ENCODE results near the gene PCBP4. TPM values are rescaled to one million over a fixed set of nuclear protein-coding genes. Genes with fewer than 3 reads are reported as not detected.

PCBP4 gene
- 10 to 100 TPM; 11.7 to 18.7 TPM for polyA plus RNA-seq

DNA sequence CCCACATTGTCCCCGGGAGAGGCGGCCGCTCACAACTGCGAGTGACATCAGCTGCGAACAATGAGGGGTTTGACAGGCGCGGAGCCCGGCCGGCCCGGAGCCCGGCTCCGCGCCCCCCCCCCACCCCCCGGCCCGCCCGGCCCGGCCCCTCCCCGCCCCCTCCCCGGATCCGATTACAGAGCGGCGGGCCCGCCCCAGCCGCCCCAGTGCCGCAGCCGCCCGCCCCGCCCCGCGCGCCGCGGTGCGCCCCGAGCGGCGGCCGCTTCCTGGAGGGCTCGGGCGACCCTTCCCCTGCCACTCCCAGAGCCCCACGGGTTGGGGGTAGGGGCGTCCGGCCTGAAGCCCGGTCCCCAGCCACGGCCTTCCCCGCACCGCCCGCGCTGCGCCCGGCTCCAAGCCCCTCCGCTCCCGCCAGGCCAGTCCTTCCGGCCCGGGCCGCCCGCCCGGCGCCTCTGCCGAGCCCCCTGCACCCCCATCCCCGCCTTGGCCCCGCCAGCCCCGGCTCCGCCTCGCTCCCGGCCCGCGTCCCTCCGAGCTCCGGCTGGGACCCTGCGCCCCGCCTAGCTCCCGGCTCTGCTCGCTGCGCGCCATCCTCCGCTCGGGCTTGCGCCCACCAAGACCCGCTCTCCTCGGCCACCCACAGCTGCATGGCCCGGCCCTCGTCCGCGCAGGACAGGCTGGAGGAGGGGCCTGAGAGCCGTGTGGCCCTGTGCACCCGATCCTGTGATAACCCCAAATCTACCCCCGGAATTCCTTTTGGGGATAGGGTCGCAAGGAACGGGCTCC lies at the start of gene PCBP4:
TSS of gene PCBP4 (minus strand) at position 71 of the 786 bp plus-strand sequence. CDS start 6,214 bp downstream, outside the sequence.
- peak within 1 kb of the TSS; percentile 78 to 89 for H3K27ac ChIP-seq (ENCODE audit: low read depth in 2 of 2, low read length in 1 of 2)
- WGBS, 2 donors: 1% methylated on average over 47 to 89 of the region's 90 CpGs
- no peaks in the 10 kb centered on the region for H3K27me3 ChIP-seq (ENCODE audit: control insufficient read depth in 1 of 2, insufficient read depth in 2 of 2, low read length in 2 of 2)
- H3K4me3 ChIP-seq (ENCODE audit: low read depth in 1 of 2, low read length in 2 of 2): peak within 1 kb of the TSS; percentile 65 to 77
- H3K9me3 ChIP-seq (ENCODE audit: control insufficient read depth in 2 of 2, insufficient read depth in 1 of 2, low read depth in 1 of 2, low read length in 1 of 2): no peaks in the 10 kb centered on the region
- peaks cover 5 to 13% of the 10 kb centered on the region in 2 donors for H3K4me1 ChIP-seq (ENCODE audit: control insufficient read depth in 2 of 2, insufficient read depth in 2 of 2, low read length in 1 of 2)
- no peaks in the 10 kb centered on the region for H3K36me3 ChIP-seq (ENCODE audit: control insufficient read depth in 2 of 2, insufficient read depth in 2 of 2, low read length in 1 of 2)

DNA sequence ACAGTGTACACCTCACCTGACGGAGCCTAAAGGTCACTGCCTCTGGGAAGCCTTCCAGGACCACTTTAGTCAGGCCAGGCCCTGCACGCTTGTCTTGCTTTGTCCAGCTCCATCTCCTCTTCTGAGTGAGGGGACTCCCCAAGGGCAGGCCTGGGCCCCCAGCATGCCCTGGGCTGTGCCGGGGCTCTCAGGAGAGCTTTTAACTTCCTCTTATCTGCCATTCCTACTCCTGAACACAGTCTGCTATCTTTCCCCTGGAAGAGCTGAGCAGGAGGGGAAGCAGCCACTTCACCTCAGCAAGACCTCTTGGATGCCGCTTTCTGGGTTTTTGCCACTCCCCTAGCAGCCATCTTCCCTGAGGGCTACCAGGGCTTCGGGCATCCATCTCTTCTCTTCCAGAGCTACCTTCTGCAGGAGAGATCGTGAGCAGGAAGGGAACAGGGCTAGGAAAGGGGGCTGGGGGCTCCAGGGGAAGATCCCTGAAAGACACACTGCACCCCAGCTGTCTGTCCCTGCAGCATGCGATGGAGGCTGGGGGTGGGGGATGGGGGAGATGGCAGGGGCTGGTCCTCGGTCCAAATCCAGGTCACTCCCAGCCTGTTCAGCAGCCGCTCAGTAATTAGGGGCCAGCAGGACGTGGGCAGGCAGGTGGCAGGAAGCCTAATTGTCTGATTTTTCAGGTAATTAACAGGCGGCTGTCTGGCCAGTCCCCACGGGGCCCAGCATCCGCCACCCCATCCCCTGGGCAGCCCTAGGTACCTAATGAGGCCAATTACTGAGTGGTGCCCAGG lies 48.4 kb upstream of the PCBP4 start:
- H3K36me3 ChIP-seq (ENCODE audit: control insufficient read depth in 2 of 2, insufficient read depth in 2 of 2, low read length in 1 of 2): no peaks in the 10 kb centered on the region
- H3K27me3 ChIP-seq (ENCODE audit: control insufficient read depth in 1 of 2, insufficient read depth in 2 of 2, low read length in 2 of 2): no peaks in the 10 kb centered on the region
- no peak overlapping the region for H3K27ac ChIP-seq (ENCODE audit: low read depth in 2 of 2, low read length in 1 of 2)
- H3K4me1 ChIP-seq (ENCODE audit: control insufficient read depth in 2 of 2, insufficient read depth in 2 of 2, low read length in 1 of 2): peaks cover 0 to 2% of the 10 kb centered on the region in 2 donors
- WGBS, 2 donors: 83 to 85% methylated on average over 13 of the region's 13 CpGs
- no peak overlapping the region for H3K4me3 ChIP-seq (ENCODE audit: low read depth in 1 of 2, low read length in 2 of 2)
- no peaks in the 10 kb centered on the region for H3K9me3 ChIP-seq (ENCODE audit: control insufficient read depth in 2 of 2, insufficient read depth in 1 of 2, low read depth in 1 of 2, low read length in 1 of 2)

DNA sequence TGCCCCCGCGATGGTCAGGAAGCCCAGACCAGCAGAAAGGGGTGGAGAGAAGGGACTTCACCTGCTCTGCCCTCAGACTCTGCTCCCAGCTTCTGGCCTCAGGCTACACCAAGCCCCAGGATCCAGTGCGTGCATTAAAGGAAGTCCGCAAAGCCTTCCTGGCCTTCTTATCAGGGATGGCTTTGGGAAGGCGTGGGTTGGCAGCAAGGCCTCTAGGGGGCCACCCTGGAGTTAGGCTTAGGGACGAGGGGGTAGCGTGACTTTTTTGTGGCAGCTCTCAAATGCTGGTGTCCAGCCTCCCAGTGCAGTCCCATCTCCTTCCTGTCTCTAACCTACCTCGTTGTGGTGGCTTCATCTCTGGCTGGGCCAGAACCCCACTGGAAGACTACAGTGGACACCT lies 47.4 kb upstream of the PCBP4 start:
- Histone ChIP-seq H3K27me3 (ENCODE audit: control insufficient read depth in 1 of 2, insufficient read depth in 2 of 2, low read length in 2 of 2) (no peaks in the 10 kb centered on the region), H3K36me3 (ENCODE audit: control insufficient read depth in 2 of 2, insufficient read depth in 2 of 2, low read length in 1 of 2) (no peaks in the 10 kb centered on the region), H3K4me1 (ENCODE audit: control insufficient read depth in 2 of 2, insufficient read depth in 2 of 2, low read length in 1 of 2) (peaks cover 0 to 2% of the 10 kb centered on the region in 2 donors), H3K27ac (ENCODE audit: low read depth in 2 of 2, low read length in 1 of 2) (no peak overlapping the region), H3K9me3 (ENCODE audit: control insufficient read depth in 2 of 2, insufficient read depth in 1 of 2, low read depth in 1 of 2, low read length in 1 of 2) (no peaks in the 10 kb centered on the region), H3K4me3 (ENCODE audit: low read depth in 1 of 2, low read length in 2 of 2) (no peak overlapping the region)
- WGBS, 2 donors: 80 to 85% methylated on average over 8 of the region's 8 CpGs

DNA sequence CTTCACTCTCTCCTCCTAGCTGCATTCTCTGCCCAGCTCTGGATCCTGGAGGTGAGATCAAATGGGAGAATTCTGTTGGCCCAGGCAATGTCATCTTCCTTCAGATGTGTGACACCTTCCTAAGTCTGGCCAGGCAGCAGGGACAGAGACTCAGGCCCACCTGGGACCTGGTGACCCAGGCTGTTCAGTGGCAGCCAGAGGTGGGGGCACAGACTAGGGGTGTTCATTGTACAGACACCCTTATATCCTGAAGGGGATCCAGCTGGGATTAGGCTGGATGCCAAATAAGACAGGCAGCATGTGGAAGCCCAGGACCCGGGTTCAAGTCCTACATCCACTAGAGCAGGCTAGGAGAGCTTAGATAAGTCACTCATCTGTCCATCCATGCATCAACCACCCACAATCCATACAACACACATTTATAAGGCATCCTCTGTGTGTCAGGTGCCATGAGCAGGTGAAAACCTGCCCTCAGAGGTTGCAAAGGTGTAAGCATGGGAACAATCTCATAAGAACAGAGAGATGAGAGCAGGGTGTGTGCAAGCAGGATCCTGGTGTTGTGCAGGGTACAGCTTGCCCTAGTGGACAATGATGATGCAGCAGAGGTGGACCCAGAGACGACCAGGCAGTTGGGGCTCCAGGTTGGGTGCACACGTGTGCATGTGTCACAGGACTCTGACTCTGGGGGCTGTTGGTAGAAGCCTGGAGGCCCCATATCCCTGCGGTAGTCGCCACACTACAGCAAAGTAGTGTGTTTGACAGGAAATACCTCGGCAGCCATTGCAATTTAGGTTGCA lies 46.7 kb upstream of the PCBP4 start:
- H3K27ac ChIP-seq (ENCODE audit: low read depth in 2 of 2, low read length in 1 of 2): no peak overlapping the region
- no peaks in the 10 kb centered on the region for H3K9me3 ChIP-seq (ENCODE audit: control insufficient read depth in 2 of 2, insufficient read depth in 1 of 2, low read depth in 1 of 2, low read length in 1 of 2)
- H3K4me3 ChIP-seq (ENCODE audit: low read depth in 1 of 2, low read length in 2 of 2): no peak overlapping the region
- WGBS, 2 donors: 84 to 89% methylated on average over 6 of the region's 6 CpGs
- no peaks in the 10 kb centered on the region for H3K4me1 ChIP-seq (ENCODE audit: control insufficient read depth in 2 of 2, insufficient read depth in 2 of 2, low read length in 1 of 2)
- no peaks in the 10 kb centered on the region for H3K27me3 ChIP-seq (ENCODE audit: control insufficient read depth in 1 of 2, insufficient read depth in 2 of 2, low read length in 2 of 2)
- no peaks in the 10 kb centered on the region for H3K36me3 ChIP-seq (ENCODE audit: control insufficient read depth in 2 of 2, insufficient read depth in 2 of 2, low read length in 1 of 2)

DNA sequence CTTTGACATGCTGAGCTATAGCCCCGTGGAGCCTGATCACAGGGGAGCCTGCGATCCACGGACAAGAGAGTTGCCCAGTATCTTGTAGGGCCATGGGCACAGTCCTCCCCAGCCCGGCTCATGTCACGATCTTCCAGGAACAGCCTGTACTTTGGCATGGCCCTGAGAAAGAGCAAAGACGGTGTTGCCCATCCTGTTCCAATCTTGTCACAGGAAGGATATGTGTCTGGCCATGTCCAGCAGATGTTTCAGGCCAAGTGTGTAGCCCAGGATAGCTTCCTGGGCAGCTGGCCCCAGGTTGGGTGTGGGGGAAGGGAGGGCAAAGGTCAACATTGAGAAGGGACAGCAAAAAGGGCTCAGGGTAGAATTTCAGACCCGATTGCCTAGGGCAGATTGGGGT lies 45.4 kb upstream of the PCBP4 start:
- no peak overlapping the region for H3K27ac ChIP-seq (ENCODE audit: low read depth in 2 of 2, low read length in 1 of 2)
- 69 to 81% methylated on average over 7 of the region's 7 CpGs for WGBS, 2 donors

DNA sequence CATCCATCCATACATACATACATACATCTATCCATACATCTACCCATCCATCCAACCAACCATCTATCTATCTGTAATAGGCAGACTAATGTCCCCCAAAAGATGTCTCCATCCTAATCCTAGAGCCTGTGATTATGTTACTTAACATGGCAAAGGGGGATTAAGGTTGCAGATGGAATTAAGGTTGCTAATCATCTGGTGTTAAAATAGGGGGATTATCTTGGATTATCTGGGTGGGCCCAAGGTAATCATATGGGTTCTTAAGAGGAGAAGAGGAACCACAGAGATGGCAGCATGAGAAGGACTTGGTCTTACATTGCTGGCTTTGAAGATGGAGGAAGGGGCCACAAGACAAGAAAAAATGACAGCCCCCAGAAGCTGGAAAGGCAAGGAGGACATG lies 43.2 kb upstream of the PCBP4 start:
- Histone ChIP-seq H3K36me3 (ENCODE audit: control insufficient read depth in 2 of 2, insufficient read depth in 2 of 2, low read length in 1 of 2) (no peaks in the 10 kb centered on the region), H3K27me3 (ENCODE audit: control insufficient read depth in 1 of 2, insufficient read depth in 2 of 2, low read length in 2 of 2) (no peaks in the 10 kb centered on the region), H3K9me3 (ENCODE audit: control insufficient read depth in 2 of 2, insufficient read depth in 1 of 2, low read depth in 1 of 2, low read length in 1 of 2) (no peaks in the 10 kb centered on the region), H3K4me1 (ENCODE audit: control insufficient read depth in 2 of 2, insufficient read depth in 2 of 2, low read length in 1 of 2) (peaks cover 3 to 9% of the 10 kb centered on the region in 2 donors), H3K27ac (ENCODE audit: low read depth in 2 of 2, low read length in 1 of 2) (no peak overlapping the region), H3K4me3 (ENCODE audit: low read depth in 1 of 2, low read length in 2 of 2) (no peak overlapping the region)

More for the DNA sequence above, 45.4 kb upstream of the PCBP4 start:
- Histone ChIP-seq H3K4me3 (ENCODE audit: low read depth in 1 of 2, low read length in 2 of 2) (no peak overlapping the region), H3K36me3 (ENCODE audit: control insufficient read depth in 2 of 2, insufficient read depth in 2 of 2, low read length in 1 of 2) (no peaks in the 10 kb centered on the region), H3K4me1 (ENCODE audit: control insufficient read depth in 2 of 2, insufficient read depth in 2 of 2, low read length in 1 of 2) (no peaks in the 10 kb centered on the region), H3K9me3 (ENCODE audit: control insufficient read depth in 2 of 2, insufficient read depth in 1 of 2, low read depth in 1 of 2, low read length in 1 of 2) (no peaks in the 10 kb centered on the region), H3K27me3 (ENCODE audit: control insufficient read depth in 1 of 2, insufficient read depth in 2 of 2, low read length in 2 of 2) (no peaks in the 10 kb centered on the region)

DNA sequence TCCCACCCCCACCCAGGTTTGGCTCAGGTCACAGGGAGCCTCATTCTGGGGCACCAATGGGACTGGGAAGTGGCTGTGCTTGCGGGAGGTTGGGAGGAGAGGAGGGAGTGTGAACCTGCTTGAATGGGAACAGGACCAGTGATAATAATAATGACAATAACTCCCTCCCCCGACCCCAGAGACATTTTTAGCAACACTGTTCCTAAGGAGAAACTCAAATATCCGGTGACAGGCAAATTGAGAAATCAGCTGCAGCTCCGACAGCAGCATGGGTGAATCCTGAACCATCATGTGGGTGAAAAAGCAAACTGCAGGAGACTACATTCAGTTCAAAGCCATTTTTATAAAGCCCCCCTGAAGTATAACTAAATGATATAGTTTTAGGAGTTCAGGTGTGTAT lies 40.0 kb upstream of the PCBP4 start:
- H3K9me3 ChIP-seq (ENCODE audit: control insufficient read depth in 2 of 2, insufficient read depth in 1 of 2, low read depth in 1 of 2, low read length in 1 of 2): no peaks in the 10 kb centered on the region
- 61 to 81% methylated on average over 4 of the region's 4 CpGs for WGBS, 2 donors

DNA sequence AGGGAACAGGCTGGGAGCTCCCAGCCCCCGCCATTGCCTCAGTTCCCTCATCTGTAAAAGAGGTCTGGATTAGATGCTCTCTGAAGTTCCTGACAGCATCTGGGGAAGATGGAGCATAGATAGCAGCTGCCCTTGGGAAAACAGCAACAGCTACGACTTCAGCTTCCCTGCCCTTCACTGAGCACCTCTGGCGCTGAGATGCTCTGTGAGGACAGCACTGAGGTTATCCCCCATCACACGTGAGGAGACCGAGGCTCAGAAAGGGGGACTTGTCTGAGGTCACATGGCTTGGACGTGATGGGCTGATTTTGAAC lies 39.5 kb upstream of the PCBP4 start:
- Histone ChIP-seq H3K4me1 (ENCODE audit: control insufficient read depth in 2 of 2, insufficient read depth in 2 of 2, low read length in 1 of 2) (peaks cover 3 to 21% of the 10 kb centered on the region in 2 donors), H3K4me3 (ENCODE audit: low read depth in 1 of 2, low read length in 2 of 2) (no peak overlapping the region), H3K36me3 (ENCODE audit: control insufficient read depth in 2 of 2, insufficient read depth in 2 of 2, low read length in 1 of 2) (no peaks in the 10 kb centered on the region), H3K9me3 (ENCODE audit: control insufficient read depth in 2 of 2, insufficient read depth in 1 of 2, low read depth in 1 of 2, low read length in 1 of 2) (no peaks in the 10 kb centered on the region), H3K27ac (ENCODE audit: low read depth in 2 of 2, low read length in 1 of 2) (no peak overlapping the region), H3K27me3 (ENCODE audit: control insufficient read depth in 1 of 2, insufficient read depth in 2 of 2, low read length in 2 of 2) (no peaks in the 10 kb centered on the region)
- WGBS, 2 donors: 88 to 92% methylated on average over 6 of the region's 6 CpGs

More for the DNA sequence above, 40.0 kb upstream of the PCBP4 start:
- Histone ChIP-seq H3K36me3 (ENCODE audit: control insufficient read depth in 2 of 2, insufficient read depth in 2 of 2, low read length in 1 of 2) (no peaks in the 10 kb centered on the region), H3K27ac (ENCODE audit: low read depth in 2 of 2, low read length in 1 of 2) (no peak overlapping the region), H3K4me1 (ENCODE audit: control insufficient read depth in 2 of 2, insufficient read depth in 2 of 2, low read length in 1 of 2) (peaks cover 3 to 20% of the 10 kb centered on the region in 2 donors), H3K27me3 (ENCODE audit: control insufficient read depth in 1 of 2, insufficient read depth in 2 of 2, low read length in 2 of 2) (no peaks in the 10 kb centered on the region), H3K4me3 (ENCODE audit: low read depth in 1 of 2, low read length in 2 of 2) (no peak overlapping the region)

DNA sequence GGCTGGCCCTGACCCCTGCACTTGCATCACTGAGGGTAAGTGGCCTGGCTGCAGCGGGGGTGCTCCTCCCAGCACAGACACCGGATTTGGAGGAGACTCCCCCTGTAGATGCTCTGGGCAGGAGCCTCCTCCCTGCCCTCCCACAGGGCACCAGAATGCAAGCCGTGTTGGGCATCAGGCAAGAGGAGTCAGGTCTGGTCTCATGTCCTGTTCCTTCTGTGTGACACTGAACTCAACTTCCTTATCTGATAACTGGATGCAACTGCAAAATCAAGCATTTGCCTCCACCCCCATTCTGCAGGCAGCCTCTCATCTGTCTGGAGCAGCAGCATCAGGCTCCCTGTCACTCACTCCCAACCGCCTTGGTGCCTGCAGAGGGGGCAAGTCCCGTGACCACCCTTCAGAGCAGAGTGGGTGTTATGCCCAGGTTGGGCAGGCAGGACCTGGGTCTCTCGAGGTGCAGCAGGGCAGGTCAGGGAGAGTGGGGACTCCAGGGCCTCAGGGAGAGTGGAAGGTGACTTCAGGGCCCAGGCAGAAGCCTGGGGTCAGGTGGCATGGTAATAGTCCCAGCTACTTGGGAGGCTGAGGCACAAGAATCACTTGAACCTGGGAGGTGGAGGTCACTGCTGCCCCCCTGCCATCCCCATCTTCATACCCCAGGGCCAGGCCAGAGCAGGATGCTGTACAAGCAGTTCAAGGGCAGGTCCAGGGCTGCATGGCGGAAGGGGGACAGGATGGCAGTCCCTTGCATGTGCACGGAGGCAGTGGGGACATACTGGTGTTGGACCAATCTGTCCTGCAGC lies 39.0 kb upstream of the PCBP4 start:
- Histone ChIP-seq H3K9me3 (ENCODE audit: control insufficient read depth in 2 of 2, insufficient read depth in 1 of 2, low read depth in 1 of 2, low read length in 1 of 2) (no peaks in the 10 kb centered on the region), H3K4me1 (ENCODE audit: control insufficient read depth in 2 of 2, insufficient read depth in 2 of 2, low read length in 1 of 2) (peaks cover 3 to 25% of the 10 kb centered on the region in 2 donors), H3K4me3 (ENCODE audit: low read depth in 1 of 2, low read length in 2 of 2) (no peak overlapping the region), H3K27me3 (ENCODE audit: control insufficient read depth in 1 of 2, insufficient read depth in 2 of 2, low read length in 2 of 2) (no peaks in the 10 kb centered on the region), H3K27ac (ENCODE audit: low read depth in 2 of 2, low read length in 1 of 2) (no peak overlapping the region), H3K36me3 (ENCODE audit: control insufficient read depth in 2 of 2, insufficient read depth in 2 of 2, low read length in 1 of 2) (no peaks in the 10 kb centered on the region)
- 58 to 61% methylated on average over 8 of the region's 8 CpGs for WGBS, 2 donors
